ENCODE data around the gene TRIM29.

Gene TRIM29

GRCh38 chr11:120135838-120136237 is 2.1 kb downstream of the TRIM29 start:
- no peak for DNase-seq

DNA sequence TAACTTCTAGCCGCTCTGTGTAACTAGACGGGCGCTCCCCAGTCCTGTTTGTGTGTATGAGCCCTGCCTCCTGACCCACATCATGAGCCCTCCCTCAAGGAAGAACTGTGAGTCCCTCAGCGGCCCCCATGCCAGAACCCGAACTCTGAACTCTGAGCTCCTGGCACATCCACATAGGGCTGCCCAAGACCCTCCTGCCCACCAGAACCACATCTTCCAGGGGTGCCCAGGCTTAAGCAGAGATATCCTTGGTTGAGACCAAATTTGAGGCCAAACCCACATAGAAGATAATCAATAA is 3.0 kb downstream of the TRIM29 start:
- no peak for DNase-seq

GRCh38 chr11:120134106-120134930 is 3.6 kb downstream of the TRIM29 start:
- DNase-seq = no peak

DNA sequence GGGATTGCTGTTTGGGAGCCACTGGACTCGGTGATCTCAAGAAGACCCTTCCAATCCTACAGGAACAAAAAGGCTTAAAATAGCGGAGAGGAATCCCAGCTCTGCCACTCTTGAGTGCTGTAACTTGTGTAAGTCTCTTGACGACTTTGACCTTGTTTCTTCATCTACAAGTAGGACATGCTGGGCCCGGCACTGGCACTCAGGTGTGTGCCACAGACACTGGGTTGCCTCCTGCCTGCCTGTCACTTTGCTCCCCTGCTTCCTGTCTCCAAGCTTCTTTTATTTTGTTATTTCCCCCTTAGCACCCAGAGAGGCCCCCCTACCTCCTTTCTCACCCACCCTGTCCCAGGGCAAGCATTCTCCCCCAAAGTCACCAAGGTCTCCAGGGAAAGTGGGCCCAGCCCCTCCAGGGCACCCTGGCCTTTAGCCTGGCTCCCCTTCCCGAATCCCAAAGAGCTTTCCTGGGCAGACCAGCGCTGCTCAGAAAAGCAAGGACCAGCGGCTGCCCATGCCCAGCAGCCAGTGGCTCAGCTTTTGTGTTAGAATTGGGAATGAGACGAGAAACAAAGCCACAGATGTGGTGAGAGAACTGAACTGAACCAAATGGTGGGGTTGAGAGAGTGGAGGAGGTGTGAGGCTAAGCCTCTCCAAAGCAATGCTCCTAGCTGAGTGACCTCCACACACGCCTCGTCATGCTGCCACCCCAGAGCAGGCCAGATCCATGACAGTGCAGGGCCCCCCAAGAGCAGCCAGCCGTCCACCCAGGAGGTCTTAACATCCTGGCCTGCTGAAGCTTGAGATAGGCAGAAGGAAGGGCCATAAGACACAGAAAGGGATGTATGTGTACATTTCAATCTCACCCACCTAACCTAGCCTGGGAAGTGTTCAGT is 4.5 kb downstream of the TRIM29 start:
- no peak for DNase-seq

DNA sequence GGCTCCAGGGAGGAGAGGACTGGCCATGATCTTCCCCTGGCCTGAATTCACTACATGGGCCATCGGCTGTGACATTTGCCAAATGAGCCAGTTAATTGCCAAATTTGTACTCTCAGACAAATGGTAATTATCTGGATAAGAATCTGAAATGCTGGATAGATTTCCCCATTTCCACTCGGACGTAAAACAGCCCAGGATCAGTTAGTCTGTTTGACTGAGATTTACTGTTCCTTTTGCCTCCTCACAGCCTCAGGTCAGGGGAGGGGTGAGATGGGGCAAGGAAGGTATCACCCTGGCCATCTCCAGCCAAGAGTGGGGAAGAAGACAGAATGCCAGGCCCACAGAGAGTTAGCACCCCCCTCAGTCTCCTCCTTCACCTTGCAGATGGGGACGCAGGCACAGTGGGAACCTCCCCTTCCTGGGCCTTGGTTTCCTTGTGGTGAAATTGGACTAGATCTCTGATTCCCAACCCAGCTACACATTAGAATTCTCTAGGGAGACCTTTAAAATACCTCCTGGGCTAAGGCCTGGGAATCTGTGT is 5.2 kb downstream of the TRIM29 start:
- no peak for DNase-seq

- DNase-seq = peak in 1 of 2 experiments; percentile 10
These were observed 5.8 kb downstream of the TRIM29 start for GRCh38 chr11:120131941-120132644.

DNA sequence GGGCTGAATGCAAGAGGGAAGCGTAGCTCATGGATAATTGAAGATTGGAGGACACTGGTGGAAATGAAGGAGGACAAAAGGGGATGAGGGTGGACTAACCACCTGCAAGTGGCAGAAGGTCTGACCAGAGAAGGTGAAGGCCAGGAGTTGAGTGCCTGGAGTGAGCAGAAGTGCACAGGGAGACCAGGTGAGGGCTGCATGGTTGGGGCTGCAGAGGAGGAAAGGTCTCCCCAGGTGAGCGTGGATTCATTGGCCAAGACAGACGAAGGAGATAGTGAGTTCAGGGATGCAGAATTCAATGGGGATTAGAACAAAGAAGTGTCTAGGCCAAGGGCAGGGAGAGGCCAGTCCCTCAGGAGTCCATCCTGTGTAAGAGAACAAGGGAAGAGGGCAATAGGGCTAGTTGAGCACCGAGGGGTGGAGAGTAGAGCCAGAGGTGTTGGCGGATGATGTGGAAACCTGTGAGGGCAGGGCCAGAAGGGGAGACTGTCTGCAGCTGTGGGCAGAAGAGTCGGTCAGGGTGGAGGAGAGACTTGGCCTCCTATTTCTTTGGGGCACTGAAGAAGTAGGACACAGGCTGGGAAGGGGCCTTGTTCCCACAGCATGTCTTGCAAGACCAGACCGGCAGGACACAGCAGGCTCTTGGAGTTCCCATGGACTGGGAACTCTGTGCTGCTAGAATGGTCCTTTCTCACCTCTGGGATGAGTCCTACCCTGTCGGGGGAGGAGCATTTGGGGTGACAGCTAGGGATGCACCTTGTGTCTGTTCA is 6.7 kb downstream of the TRIM29 start:
- no peak for DNase-seq

DNA sequence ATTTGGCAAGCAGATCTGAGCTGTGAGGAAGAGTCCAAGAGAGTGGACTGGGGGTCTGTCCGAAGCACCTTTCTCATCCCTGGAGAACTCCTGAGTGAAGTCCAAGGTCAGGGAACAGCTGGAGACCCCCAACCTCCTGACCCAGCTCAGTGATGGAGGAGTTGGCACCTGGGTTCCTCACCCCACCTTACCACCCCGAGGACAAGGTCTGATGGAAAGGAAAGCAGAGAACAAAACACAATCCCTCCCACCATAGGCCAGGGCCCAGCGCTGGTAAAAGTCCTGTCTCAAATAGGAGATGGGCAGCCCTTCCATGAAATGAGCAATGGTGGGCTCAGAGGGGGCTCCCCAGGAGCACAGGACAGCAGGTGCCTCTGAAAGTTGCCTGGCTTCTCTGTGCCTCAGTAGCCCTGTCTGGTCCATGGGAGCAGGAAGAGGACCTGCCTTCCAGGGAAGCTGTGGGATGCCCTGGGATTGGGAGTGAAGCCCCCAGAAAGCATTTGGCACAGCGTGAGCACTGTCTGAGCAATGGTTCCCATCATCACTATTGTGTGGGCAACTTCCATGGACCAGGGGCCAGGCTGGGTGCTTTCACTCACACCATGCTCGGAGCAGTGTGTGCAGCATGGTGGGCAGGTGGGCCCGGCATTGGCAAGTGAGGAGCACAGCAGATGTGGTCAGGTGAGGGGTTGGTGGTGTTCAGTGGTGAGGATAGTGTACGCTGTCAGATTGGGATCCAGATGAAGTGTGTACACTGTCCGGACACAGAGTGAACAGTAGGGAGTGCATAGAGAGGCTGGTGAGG is 7.5 kb downstream of the TRIM29 start:
- DNase-seq = no peak

GRCh38 chr11:120129570-120129969 is 8.3 kb downstream of the TRIM29 start:
- DNase-seq = no peak

GRCh38 chr11:120128392-120129119 is 9.4 kb downstream of the TRIM29 start:
- no peak for DNase-seq

DNA sequence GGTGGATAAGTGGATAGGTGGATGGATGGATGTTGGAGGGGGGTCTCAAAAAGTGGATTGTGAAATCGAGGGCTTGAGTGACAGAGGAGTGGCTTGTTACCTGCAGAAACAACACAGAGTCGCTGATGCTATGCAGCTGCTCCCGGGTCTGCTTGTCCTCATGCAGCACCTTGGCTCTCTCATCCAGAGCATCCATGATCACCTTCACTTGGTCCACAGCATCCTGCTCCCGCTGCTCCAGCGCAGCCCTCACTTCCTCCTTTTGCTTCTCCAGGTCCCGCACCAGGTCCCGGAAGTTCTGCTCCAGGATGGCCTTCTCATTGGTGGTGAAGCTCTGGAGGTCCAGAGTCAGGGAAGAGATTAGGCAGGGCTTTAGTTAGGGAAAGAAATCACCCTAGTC is 10.7 kb downstream of the TRIM29 start:
- no peak for DNase-seq

- DNase-seq = no peak
These were observed 11.3 kb downstream of the TRIM29 start for GRCh38 chr11:120126620-120127019.

- DNase-seq = no peak
These were observed 12.4 kb downstream of the TRIM29 start for GRCh38 chr11:120125509-120125908.

DNA sequence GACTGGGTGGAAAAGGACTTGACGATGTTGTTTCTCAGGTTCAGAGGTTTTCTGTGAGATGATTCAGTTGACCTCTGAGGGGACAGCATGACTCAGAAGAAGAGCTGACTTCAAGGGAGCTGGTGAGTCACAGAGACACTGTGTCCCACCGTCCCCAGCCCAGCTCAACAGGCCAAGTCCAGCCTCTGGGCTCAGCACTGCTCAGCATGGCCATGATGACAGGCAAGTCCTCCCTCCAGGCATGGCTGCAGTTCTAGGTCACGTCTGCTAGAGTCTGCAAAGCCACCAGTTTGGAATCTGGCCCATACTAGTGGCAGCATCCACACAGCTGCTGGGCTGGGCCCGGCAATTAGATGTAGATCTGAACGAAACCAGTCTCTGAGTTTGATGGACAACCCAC is 12.9 kb downstream of the TRIM29 start:
- no peak for DNase-seq

- DNase-seq = no peak
These were observed 13.6 kb downstream of the TRIM29 start for GRCh38 chr11:120124355-120124754.

DNA sequence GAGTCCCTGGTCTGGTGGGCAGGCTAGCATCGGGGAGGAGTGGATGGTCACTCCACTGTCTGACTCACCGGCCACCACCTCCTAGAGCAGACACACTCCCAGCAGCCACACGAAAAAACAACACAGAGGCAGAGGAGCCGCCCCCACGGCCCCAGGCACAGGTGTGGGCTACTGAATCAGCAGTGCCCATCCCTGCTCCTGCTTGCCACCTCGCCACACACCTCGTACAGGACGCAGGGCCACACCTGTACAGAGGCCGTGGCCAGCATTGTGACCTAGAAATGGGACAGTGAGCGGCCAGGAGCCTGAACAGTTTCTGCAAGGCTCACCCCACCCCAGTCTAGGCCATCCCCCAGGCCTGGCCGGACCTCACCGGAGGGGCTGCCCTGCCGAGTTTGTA is 14.0 kb downstream of the TRIM29 start:
- DNase-seq = no peak

- no peak for DNase-seq
These were observed 14.8 kb downstream of the TRIM29 start for GRCh38 chr11:120122924-120123683.

DNA sequence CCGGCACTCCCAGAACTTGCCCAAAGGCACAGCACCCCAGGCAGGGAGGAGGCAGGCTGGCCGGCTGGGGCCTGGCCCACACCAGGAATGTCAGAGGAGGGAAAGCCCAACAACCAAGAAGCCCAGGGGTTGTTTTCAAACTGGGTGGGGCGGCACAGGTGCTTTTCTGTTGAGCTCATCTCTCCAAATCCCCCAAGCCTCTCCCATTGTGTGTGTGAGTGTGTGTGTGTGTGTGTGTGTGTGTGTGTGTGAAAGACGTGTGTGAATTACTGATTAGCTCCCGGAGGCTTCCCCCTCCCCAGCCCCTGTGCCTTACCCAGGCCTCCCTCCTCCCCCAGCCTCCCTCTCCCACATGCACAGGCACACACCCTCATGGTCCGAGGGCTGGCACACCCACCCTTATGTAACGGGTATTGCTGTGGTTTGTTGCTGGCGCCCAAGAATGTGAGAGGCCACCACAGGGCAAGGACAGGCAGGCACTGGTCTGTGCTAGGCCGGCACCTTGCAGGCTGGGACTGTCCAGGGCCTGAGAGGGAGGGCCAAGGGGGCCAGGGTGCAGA is 15.9 kb downstream of the TRIM29 start:
- DNase-seq = no peak

- no peak for DNase-seq
These were observed 16.6 kb downstream of the TRIM29 start for GRCh38 chr11:120121336-120121735.

All from NCI-H2081 (cell line).